Retinal pigment epithelial cell (primary cell): ENCODE measurements around the gene GLTP.

Source experiments
- DNase-seq: peaks from one replicate; pipeline ENCODE4 v3.0.0-alpha.2; 2010; ENCODE audit warnings: low read depth
- H3K4me3 ChIP-seq: 2 replicates; pipeline ENCODE4 v1.5.1; 2011; ENCODE audit warnings: mild to moderate bottlenecking, low read length, control low read depth, moderate library complexity
- CTCF ChIP-seq: conservative IDR thresholded peaks from 2 replicates; pipeline ENCODE4 v1.5.1; 2011; ENCODE audit warnings: low read depth, low read length, control low read depth, inconsistent platforms

GLTP gene

GRCh38 chr12:109828754-109829511 is 51.4 kb downstream of the GLTP start:
- H3K4me3 ChIP-seq = no peak overlapping the region
- no peak for TF ChIP-seq CTCF
- no peak for DNase-seq

DNA sequence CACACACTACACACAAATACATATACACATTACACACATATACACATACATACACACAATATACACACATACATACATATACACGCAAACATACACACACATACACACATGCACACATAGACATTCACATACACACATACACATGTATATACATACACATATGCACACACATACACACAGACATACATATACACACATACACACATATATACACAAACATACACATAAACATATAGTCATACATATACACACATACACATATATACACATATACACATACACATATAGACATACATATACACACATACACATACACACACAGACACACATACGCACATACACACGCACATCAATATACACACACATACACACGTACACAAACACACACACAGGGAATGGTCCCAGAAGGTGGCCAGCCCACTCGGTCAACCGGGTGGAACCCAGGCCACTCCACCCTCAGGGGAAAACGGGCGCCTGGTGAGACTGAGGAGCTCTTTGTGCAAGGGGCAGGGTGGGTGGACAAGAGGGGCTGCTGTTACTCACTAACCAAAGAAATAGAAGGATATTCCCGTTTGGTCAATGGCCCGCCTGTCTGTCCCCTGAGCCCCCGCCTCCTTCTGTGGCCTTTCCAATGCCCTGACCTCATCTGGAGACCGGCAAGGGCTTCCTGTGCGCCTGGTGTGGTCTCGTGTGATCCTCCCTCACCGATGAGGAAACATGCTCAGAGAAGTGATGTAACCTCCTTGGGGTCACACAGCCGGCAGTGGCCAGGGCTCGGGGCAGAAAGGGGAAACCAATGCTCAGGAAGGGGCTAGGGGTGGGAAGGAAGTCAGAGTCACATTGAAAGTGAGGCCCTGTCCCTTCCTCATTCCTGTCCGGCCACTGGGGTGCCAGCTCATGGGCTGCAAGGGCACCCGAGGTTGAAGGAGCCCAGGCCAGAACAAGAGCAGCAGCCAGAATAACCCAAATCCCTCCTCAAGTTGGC is 52.5 kb downstream of the GLTP start:
- no peak for DNase-seq
- H3K4me3 ChIP-seq = no peak overlapping the region
- no peak for TF ChIP-seq CTCF

DNA sequence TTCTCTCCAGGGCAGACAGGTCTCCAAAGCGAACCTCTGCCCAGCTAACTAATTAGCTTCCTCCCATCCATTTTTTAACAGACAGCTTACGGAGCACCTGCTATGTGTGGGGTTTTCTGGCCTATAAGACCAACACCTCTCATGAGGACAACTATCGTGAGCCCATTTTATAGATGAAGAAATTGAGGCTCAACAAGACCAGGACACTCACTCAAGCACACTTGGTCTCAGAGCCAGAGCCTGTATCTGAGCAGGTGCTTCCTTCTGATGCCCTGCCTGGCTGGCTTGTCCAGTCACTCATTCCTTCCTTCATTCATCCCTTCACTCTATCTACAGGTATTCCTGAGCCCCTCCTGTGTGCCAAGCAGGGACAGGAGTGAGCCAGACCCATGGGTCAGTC is 53.3 kb downstream of the GLTP start:
- no peak overlapping the region for H3K4me3 ChIP-seq
- DNase-seq = no peak

GRCh38 chr12:109824731-109825130 is 55.6 kb downstream of the GLTP start:
- no peak overlapping the region for H3K4me3 ChIP-seq
- DNase-seq = no peak
- TF ChIP-seq CTCF = no peak

More for the DNA sequence above, 53.3 kb downstream of the GLTP start:
- TF ChIP-seq CTCF = no peak

GRCh38 chr12:109822951-109823411 is 57.4 kb downstream of the GLTP start:
- H3K4me3 ChIP-seq = no peak overlapping the region
- TF ChIP-seq CTCF = no peak
- no peak for DNase-seq

DNA sequence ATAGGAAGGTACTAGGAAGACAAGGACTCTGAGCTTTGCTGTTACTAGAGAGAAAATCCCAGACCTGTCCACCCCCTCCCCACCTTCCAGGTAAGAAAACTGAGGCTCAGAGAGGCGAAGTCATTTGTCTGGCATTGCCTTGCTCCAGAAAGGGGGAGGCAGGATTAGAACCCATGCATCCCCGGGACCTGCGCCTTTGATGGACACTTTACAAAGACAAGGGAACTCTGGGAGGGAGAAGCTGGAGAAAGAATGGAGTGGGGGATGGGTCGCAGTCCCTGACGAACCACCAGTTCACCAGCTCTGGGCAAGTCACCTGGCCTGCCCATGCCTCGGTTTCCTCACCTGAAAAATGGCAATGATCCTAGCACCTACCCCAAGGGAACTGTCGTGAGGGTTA is 57.9 kb downstream of the GLTP start:
- DNase-seq = no peak
- no peak overlapping the region for H3K4me3 ChIP-seq
- no peak for TF ChIP-seq CTCF
